ENCODE data around the gene DSG2.

- no peak for TF ChIP-seq CTCF (IDR thresholded peaks at IDR 0.05; ENCODE audit: poor library complexity, severe bottlenecking)
- TF ChIP-seq POLR2AphosphoS5 (IDR thresholded peaks at IDR 0.05): no peak
- no peak for TF ChIP-seq REST (IDR thresholded peaks at IDR 0.05; ENCODE audit: borderline replicate concordance)
Measured at GRCh38 chr18:31504455-31505147, 6.6 kb downstream of the DSG2 start.
